ENCODE results near the gene SLC6A16.

DNA sequence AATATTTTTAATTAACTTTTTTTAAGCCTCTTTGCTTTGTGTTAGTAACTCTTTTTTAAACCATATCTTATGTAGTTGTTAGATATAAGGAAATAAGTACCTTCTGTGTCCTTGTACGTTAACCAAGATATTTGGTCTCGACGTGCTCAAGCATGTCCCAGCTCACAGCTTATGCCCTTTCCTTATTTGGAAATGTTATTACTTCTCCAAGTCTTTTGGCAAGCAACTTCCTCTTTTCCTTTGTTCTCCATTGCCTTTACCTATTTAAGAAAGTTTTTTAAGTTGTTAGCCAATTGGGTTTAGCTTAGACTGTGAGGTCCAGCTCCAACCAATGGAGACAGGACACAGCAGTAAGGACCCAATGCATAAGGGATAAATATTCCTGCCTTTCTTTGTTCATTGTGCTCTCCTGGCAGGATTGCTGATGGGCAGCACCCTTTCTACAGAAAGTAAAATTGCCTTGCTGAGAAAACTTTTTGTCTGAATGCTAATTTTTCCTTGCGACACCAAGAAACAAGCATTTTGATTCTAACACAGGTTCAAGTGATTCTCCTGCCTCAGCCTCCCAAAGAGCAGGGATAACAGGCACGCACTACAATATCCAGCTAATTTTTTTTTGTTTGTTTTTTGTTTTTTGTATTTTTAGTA lies 43.8 kb upstream of the SLC6A16 start:
- TF ChIP-seq POLR2A (IDR thresholded peaks at IDR 0.05; ENCODE audit: borderline replicate concordance, extremely low read depth, insufficient read depth, insufficient read length) (no peak), SIN3A (IDR thresholded peaks at IDR 0.05; ENCODE audit: low read depth) (no peak), POLR2AphosphoS5 (IDR thresholded peaks at IDR 0.05; ENCODE audit: low read depth, low read length) (no peak), EZH2phosphoT487 (IDR thresholded peaks at IDR 0.05; ENCODE audit: borderline replicate concordance) (no peak)
- TF ChIP-seq, protein P1, sequence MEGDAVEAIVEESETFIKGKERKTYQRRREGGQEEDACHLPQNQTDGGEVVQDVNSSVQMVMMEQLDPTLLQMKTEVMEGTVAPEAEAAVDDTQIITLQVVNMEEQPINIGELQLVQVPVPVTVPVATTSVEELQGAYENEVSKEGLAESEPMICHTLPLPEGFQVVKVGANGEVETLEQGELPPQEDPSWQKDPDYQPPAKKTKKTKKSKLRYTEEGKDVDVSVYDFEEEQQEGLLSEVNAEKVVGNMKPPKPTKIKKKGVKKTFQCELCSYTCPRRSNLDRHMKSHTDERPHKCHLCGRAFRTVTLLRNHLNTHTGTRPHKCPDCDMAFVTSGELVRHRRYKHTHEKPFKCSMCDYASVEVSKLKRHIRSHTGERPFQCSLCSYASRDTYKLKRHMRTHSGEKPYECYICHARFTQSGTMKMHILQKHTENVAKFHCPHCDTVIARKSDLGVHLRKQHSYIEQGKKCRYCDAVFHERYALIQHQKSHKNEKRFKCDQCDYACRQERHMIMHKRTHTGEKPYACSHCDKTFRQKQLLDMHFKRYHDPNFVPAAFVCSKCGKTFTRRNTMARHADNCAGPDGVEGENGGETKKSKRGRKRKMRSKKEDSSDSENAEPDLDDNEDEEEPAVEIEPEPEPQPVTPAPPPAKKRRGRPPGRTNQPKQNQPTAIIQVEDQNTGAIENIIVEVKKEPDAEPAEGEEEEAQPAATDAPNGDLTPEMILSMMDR (IDR thresholded peaks at IDR 0.05 in 2 of 3, conservative IDR thresholded peaks at IDR 0.05 in 1 of 3; ENCODE audit: borderline replicate concordance in 1 of 3, insufficient read depth in 1 of 3, low read depth in 2 of 3, low read length in 2 of 3): no peak
- TF ChIP-seq, protein P2, sequence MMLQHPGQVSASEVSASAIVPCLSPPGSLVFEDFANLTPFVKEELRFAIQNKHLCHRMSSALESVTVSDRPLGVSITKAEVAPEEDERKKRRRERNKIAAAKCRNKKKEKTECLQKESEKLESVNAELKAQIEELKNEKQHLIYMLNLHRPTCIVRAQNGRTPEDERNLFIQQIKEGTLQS (IDR thresholded peaks at IDR 0.05): no peak

All from HCT116 (cell line).